HG02973 (cell line): ENCODE results near the gene HMGCR.
A peak's percentile ranks its signal among the peaks of the same experiment; 100 is the strongest.

ENCODE experiments used
- ATAC-seq: cut with Tn5 transposase; IDR thresholded peaks from one replicate; pipeline ENCODE4 v1.9.1; 2021; ENCODE audit warnings: moderate library complexity; ENCODE audit not compliant: unreplicated experiment

The HMGCR gene

GRCh38 chr5:75340714-75341478 lies 3.9 kb downstream of the HMGCR start:
- no peak for ATAC-seq

GRCh38 chr5:75341934-75342333 lies 4.9 kb downstream of the HMGCR start:
- ATAC-seq: no peak

GRCh38 chr5:75342836-75343235 lies 5.8 kb downstream of the HMGCR start:
- ATAC-seq: no peak

- no peak for ATAC-seq
Measured at GRCh38 chr5:75348241-75348640, 11.2 kb downstream of the HMGCR start.

GRCh38 chr5:75349663-75350062 lies 12.6 kb downstream of the HMGCR start:
- no peak for ATAC-seq

- no peak for ATAC-seq
Measured at GRCh38 chr5:75351139-75351926, 14.3 kb downstream of the HMGCR start.

- ATAC-seq: no peak
Measured at GRCh38 chr5:75355236-75355635, 18.2 kb downstream of the HMGCR start.

- ATAC-seq: no peak
Measured at GRCh38 chr5:75356719-75357118, 19.7 kb downstream of the HMGCR start.

GRCh38 chr5:75358117-75358516 lies 21.1 kb downstream of the HMGCR start:
- no peak for ATAC-seq

- ATAC-seq: no peak
Measured at GRCh38 chr5:75361310-75361709, 24.3 kb downstream of the HMGCR start.

GRCh38 chr5:75362474-75362975 lies 25.5 kb downstream of the HMGCR start:
- no peak for ATAC-seq

- ATAC-seq: no peak
Measured at GRCh38 chr5:75363111-75363510, 26.1 kb downstream of the HMGCR start.

- no peak for ATAC-seq
Measured at GRCh38 chr5:75363726-75364495, 26.9 kb downstream of the HMGCR start.

- ATAC-seq: no peak
Measured at GRCh38 chr5:75364571-75365280, 27.7 kb downstream of the HMGCR start.

- no peak for ATAC-seq
Measured at GRCh38 chr5:75365740-75366139, 28.7 kb downstream of the HMGCR start.

GRCh38 chr5:75366787-75367186 lies 29.8 kb downstream of the HMGCR start:
- peak; percentile 57 for ATAC-seq

- ATAC-seq: no peak
Measured at GRCh38 chr5:75367401-75367800, 30.4 kb downstream of the HMGCR start.

GRCh38 chr5:75368391-75368790 lies 31.4 kb downstream of the HMGCR start:
- no peak for ATAC-seq

GRCh38 chr5:75373862-75374261 lies 36.8 kb downstream of the HMGCR start:
- no peak for ATAC-seq

GRCh38 chr5:75374394-75374814 lies 37.4 kb downstream of the HMGCR start:
- no peak for ATAC-seq

- ATAC-seq: no peak
Measured at GRCh38 chr5:75375414-75375813, 38.4 kb downstream of the HMGCR start.
